Mucosa of stomach (tissue), 1 donor: ENCODE results near the gene CENPC.

ENCODE experiments used
- H3K27me3 ChIP-seq: one replicate; pipeline ENCODE4 v1.7.0; 2013; ENCODE audit warnings: mild to moderate bottlenecking, low read length; ENCODE audit not compliant: control insufficient read depth, insufficient read depth
- H3K36me3 ChIP-seq: one replicate; pipeline ENCODE4 v1.7.0; 2013; ENCODE audit warnings: low read length; ENCODE audit not compliant: control insufficient read depth, insufficient read depth
- H3K4me1 ChIP-seq: one replicate; pipeline ENCODE4 v1.7.0; 2013; ENCODE audit warnings: mild to moderate bottlenecking, low read length; ENCODE audit not compliant: control insufficient read depth, insufficient read depth
- H3K4me3 ChIP-seq: one replicate; pipeline ENCODE4 v1.7.0; 2013; ENCODE audit warnings: low read length
- H3K9ac ChIP-seq: one replicate; pipeline ENCODE4 v1.7.0; 2013; ENCODE audit warnings: mild to moderate bottlenecking, low read length, moderate library complexity
- H3K9me3 ChIP-seq: one replicate; pipeline ENCODE4 v1.7.0; 2013; ENCODE audit warnings: mild to moderate bottlenecking, low read length, moderate library complexity; ENCODE audit not compliant: control insufficient read depth
- donor health status: Pancreatic carcinoma.

CENPC gene

DNA sequence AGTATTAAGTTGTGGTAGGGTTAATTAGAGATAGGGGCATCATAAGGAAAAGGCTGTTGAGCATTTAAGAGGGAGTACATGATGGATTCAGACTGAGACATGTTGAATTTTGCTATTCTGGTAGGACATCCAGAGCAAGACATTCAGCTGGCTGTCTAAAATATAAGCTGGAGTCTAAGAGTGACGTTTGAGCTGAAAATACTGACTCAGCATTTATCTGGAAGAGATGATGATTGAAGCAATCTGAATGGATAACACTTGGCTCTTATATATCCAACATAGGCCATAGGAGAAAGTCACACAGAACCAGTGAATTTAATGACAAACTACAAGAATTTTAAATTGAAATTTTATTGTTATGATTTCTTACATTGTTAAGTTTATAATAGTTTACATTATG is 114.3 kb downstream of the CENPC start:
- no peaks in the 10 kb centered on the region for H3K4me1 ChIP-seq
- no peaks in the 10 kb centered on the region for H3K9me3 ChIP-seq
- H3K4me3 ChIP-seq = no peak overlapping the region
- no peak overlapping the region for H3K9ac ChIP-seq
- no peaks in the 10 kb centered on the region for H3K36me3 ChIP-seq
- H3K27me3 ChIP-seq = no peaks in the 10 kb centered on the region

DNA sequence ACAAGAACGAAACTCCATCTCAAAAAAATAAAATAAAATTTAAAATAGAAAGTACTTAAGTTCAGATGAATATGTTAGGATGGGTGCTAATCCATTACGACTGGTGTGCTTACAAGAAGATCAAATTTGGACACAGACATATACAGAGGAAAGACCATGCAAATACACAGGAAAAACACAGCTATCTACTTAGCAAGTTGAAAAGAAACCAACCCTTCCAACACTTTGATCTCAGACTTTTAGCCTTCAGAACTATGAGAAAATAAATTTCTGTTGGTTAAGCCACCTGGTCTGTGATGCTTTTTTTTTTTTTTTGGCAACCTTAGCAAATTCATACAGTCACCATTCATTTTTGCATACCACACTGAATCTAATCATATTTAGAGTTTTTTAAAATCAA is 116.5 kb downstream of the CENPC start:
- no peaks in the 10 kb centered on the region for H3K36me3 ChIP-seq
- no peaks in the 10 kb centered on the region for H3K4me1 ChIP-seq
- no peaks in the 10 kb centered on the region for H3K9me3 ChIP-seq
- no peak overlapping the region for H3K9ac ChIP-seq
- H3K4me3 ChIP-seq = no peak overlapping the region
- H3K27me3 ChIP-seq = no peaks in the 10 kb centered on the region
